Measurements from ENCODE around the gene PNP.

PNP gene

DNA sequence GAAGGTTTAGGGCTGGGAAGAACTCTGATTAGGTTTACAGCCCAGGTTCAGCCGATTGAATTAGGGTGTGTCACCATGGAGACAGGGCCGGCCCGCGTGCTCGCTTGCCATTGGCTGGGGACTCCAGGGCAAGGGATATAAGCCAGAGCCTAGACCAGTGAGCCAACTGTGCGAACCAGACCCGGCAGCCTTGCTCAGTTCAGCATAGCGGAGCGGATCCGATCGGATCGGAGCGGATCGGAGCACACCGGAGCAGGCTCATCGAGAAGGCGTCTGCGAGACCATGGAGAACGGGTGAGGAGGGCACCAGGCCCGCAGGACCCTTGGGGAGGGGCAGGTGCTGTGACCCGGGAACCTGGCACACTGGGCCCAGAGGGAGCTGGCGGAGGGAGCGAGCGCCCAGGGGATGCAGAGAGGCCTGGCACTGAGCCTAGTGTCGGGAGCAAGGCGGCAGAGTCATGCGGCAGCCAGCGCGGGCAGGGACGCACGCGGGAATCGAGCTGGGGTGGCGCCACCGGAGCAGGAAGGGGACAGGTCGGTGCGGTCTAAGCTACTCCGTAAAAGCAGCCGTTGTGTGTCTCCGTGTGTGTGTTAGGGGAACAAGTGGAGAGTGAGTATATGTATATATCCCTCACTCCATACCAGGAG, at the start of gene PNP:
PNP (plus strand) TSS at position 165 of the 648 bp plus-strand sequence; CDS start at position 284, 119 bp downstream.
- TF ChIP-seq, protein P1, sequence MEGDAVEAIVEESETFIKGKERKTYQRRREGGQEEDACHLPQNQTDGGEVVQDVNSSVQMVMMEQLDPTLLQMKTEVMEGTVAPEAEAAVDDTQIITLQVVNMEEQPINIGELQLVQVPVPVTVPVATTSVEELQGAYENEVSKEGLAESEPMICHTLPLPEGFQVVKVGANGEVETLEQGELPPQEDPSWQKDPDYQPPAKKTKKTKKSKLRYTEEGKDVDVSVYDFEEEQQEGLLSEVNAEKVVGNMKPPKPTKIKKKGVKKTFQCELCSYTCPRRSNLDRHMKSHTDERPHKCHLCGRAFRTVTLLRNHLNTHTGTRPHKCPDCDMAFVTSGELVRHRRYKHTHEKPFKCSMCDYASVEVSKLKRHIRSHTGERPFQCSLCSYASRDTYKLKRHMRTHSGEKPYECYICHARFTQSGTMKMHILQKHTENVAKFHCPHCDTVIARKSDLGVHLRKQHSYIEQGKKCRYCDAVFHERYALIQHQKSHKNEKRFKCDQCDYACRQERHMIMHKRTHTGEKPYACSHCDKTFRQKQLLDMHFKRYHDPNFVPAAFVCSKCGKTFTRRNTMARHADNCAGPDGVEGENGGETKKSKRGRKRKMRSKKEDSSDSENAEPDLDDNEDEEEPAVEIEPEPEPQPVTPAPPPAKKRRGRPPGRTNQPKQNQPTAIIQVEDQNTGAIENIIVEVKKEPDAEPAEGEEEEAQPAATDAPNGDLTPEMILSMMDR (IDR thresholded peaks at IDR 0.05; ENCODE audit: low read depth, low read length, missing control alignments): no peak
- DNase-seq (ENCODE audit: low read depth): peak; percentile 60
- in situ Hi-C loops (cut with HindIII; ENCODE audit: low sequenced_read_pairs): no loop called here
- H3K4me3 ChIP-seq (ENCODE audit: low read depth, low read length): peak within 1 kb of the TSS; percentile 87

DNA sequence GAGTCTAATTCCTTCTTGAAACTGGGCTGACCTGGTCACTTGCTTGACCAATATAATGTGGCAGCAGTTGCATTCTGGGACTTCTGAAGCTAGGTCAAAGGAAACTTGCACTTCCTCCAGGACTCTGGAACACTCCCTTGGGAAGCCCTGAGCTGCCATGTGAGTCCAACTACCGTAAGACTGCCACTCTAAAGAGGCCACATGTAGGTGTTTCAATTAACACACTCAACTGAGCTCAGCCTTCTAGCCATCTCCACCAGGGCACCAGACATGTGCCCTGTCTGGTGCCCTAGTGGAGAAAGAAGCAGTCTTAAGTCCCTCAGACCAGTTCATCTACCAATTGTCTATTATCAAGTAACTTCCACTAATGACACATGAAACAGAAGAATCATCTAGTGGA, 49.8 kb upstream of the PNP start:
- TF ChIP-seq, protein P1 (IDR thresholded peaks at IDR 0.05; ENCODE audit: low read depth, low read length, missing control alignments): no peak
- no peak for DNase-seq (ENCODE audit: low read depth)
- H3K4me3 ChIP-seq (ENCODE audit: low read depth, low read length): no peak overlapping the region
- in situ Hi-C loops (cut with HindIII; ENCODE audit: low sequenced_read_pairs): no loop called here

DNA sequence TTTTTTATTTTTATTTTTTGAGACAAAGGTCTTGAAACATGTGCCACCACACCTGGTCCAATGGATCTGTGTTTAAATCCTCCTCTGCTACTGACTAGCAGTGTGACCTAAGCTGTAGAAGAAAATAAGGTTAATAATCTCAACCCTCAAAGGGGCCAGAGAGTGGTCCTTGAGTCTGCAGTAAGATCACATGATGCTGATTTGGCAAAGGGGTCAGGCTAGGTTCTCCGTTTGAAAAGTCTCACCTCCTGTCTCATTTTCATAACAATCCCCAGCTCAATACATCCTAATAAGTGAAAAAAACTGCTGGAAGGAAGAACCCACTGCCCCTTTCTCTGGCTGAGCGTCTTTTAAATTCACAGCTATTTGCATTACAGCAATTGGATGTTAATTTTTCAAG, 47.9 kb upstream of the PNP start:
- in situ Hi-C loops (cut with HindIII; ENCODE audit: low sequenced_read_pairs): no loop called here
- TF ChIP-seq, protein P1 (IDR thresholded peaks at IDR 0.05; ENCODE audit: low read depth, low read length, missing control alignments): no peak
- no peak for DNase-seq (ENCODE audit: low read depth)
- H3K4me3 ChIP-seq (ENCODE audit: low read depth, low read length): no peak overlapping the region

DNA sequence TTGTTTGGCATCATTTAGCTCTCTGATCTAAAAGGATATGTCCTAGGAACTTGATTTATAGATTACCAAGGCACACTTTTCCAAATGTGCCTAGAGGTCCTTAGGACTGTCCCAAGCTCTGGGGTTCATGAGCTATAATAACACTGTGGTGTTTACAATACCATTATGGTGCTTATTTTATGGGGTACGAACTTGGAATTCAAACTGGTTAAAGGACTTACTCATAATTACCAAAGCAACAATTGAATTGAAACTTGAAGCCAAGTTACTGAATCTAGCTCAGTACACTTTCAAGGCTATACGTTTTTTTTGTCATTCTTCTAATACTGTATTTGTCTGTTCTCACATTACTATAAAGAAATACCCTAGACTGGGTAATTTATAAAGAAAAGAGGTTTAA, 46.3 kb upstream of the PNP start:
- no peak overlapping the region for H3K4me3 ChIP-seq (ENCODE audit: low read depth, low read length)
- in situ Hi-C loops (cut with HindIII; ENCODE audit: low sequenced_read_pairs): no loop called here
- TF ChIP-seq, protein P1 (IDR thresholded peaks at IDR 0.05; ENCODE audit: low read depth, low read length, missing control alignments): no peak
- no peak for DNase-seq (ENCODE audit: low read depth)

DNA sequence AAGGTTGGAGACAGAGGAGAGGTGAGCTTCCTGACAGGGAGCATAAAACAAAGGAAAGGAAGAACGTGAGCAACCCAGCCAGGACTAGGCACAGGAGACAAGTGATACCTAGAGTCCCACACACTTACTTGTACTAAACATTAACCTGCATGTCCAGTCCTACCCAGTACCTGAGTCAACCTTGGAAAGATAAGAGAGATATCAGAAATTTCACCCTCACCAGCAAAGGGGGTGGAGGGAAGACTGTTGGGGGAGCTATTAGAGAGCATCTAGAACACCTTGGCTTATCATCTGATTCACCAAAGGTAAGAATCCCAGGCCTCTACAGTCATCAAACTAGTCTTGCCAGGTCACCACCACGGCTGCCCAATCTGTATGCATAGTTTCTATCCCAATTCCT, 44.4 kb upstream of the PNP start:
- in situ Hi-C loops (cut with HindIII; ENCODE audit: low sequenced_read_pairs): no loop called here
- no peak for DNase-seq (ENCODE audit: low read depth)
- H3K4me3 ChIP-seq (ENCODE audit: low read depth, low read length): no peak overlapping the region
- TF ChIP-seq, protein P1 (IDR thresholded peaks at IDR 0.05; ENCODE audit: low read depth, low read length, missing control alignments): no peak

DNA sequence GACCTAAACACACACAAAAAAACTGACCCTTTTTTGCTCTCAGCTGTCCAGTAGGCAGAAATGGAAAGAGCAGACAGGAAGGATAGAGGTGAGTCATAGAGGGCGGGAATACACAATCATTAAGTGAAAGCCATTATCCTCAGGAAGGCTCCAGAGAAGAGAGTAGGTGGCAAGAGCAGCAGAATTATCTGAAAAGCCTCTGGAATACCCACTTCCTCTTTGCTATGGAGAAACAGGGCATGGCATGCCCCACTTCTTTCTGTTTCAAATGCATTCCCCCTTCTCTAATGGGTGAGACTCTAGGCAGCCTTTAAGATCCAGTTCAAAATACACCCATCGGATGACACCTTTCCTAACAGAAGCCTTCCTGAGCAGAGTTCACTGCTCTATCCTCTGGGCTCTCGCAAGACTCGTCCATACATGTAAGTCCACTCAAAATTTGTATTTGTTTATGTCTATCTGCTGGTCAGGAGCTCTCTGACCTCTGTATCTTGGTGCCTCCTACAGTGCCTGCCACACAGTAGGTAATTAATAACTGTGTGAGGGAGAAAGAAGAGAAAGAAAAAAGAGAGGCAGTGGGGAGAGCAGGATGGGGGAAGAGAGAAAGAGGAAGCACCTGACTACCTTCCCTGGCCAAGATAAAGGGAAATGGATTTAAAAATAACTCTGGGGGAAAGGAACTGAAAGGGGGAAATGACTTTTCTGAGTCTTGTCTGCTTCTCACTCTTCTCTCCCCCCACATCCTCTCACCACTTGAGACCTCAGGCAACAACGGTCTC, 41.8 kb upstream of the PNP start:
- H3K4me3 ChIP-seq (ENCODE audit: low read depth, low read length): no peak overlapping the region
- DNase-seq (ENCODE audit: low read depth): peak; percentile 35
- in situ Hi-C loops (cut with HindIII; ENCODE audit: low sequenced_read_pairs): no loop called here
- TF ChIP-seq, protein P1 (IDR thresholded peaks at IDR 0.05; ENCODE audit: low read depth, low read length, missing control alignments): no peak

Data from astrocyte of the cerebellum (primary cell).